GM10248 (cell line): ENCODE measurements around the gene DYNLRB2.

Experiments
- CTCF ChIA-PET: fragments of 300-600 bp; sonication (Branson Sonifier 250); formaldehyde crosslinking; extraction: SDS; loops from one replicate; lab custom pipeline; 2021; ENCODE audit warnings: antibody characterized with exemption; lab: Yijun Ruan, JAX
- POLR2A ChIA-PET: fragments of 350-650 bp; sonication (Branson Sonifier 250); formaldehyde crosslinking; extraction: SDS; loops from one replicate; lab custom pipeline; 2020; ENCODE audit warnings: antibody characterized with exemption; lab: Yijun Ruan, JAX
- DNase-seq: peaks from one replicate; pipeline ENCODE4 v3.0.0; 2012; ENCODE audit errors: extremely low spot score
- TF ChIP-seq, protein P1 (sequence below): IDR thresholded peaks from 2 replicates; pipeline ENCODE4 v1.5.1; 2012; ENCODE audit warnings: mild to moderate bottlenecking, low read depth; ENCODE audit errors: extremely low read depth, missing control alignments, control extremely low read depth

DYNLRB2 gene

DNA sequence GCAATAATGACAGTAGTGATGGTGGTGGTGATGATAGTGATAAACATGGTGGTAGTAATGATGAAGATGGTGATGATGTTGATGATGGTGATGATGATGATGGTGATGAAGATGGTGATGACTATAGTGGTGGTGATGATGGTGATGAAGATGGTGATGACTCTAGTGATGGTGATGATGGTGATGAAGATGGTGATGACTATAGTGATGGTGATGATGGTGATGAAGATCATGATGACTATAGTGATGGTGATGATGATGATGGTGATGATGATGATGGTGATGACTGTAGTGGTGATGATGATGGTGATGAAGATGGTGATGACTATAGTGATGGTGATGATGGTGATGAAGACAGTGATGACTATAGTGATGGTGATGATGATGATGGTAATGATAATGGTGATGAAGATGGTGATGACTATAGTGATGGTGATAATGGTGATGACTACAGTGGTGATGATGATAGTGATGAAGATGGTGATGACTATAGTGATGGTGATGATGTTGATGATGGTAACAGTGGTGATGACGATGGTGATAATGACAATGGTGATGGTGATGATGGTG, 35.6 kb downstream of the DYNLRB2 start:
- TF ChIP-seq, protein P1, sequence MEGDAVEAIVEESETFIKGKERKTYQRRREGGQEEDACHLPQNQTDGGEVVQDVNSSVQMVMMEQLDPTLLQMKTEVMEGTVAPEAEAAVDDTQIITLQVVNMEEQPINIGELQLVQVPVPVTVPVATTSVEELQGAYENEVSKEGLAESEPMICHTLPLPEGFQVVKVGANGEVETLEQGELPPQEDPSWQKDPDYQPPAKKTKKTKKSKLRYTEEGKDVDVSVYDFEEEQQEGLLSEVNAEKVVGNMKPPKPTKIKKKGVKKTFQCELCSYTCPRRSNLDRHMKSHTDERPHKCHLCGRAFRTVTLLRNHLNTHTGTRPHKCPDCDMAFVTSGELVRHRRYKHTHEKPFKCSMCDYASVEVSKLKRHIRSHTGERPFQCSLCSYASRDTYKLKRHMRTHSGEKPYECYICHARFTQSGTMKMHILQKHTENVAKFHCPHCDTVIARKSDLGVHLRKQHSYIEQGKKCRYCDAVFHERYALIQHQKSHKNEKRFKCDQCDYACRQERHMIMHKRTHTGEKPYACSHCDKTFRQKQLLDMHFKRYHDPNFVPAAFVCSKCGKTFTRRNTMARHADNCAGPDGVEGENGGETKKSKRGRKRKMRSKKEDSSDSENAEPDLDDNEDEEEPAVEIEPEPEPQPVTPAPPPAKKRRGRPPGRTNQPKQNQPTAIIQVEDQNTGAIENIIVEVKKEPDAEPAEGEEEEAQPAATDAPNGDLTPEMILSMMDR: no peak
- no peak for DNase-seq
- ChIA-PET POLR2A (no interaction called here), CTCF (interaction anchor here (0.8 to 2.2 kb wide), 8 partner anchors 9 to 71 kb away, joined by 3 to 7 read pairs (median 4); no protein-coding TSS in a partner anchor)

- no peak for DNase-seq
- ChIA-PET POLR2A (no interaction called here), CTCF (interaction anchor here (1.1 to 3.5 kb wide), 5 partner anchors 10 to 51 kb away, joined by 4 to 32 read pairs (median 5); no protein-coding TSS in a partner anchor)
- TF ChIP-seq, protein P1: no peak
Observed at GRCh38 chr16:80577485-80578280, 36.9 kb downstream of the DYNLRB2 start.

- ChIA-PET POLR2A (interaction anchor here (0.5 to 1.0 kb wide), 2 partner anchors 11 to 97 kb away, joined by 3 to 4 read pairs; no protein-coding TSS in a partner anchor), CTCF (interaction anchor here (0.7 to 3.5 kb wide), 24 partner anchors 9 to 248 kb away, joined by 3 to 32 read pairs (median 4); no protein-coding TSS in a partner anchor)
- peak; percentile 69 for DNase-seq
- TF ChIP-seq, protein P1: peak; percentile 22
Observed at GRCh38 chr16:80580109-80580832, 39.5 kb downstream of the DYNLRB2 start.

- ChIA-PET POLR2A (no interaction called here), CTCF (interaction anchor here (1.4 to 2.2 kb wide), 3 partner anchors 16 to 57 kb away, joined by 4 to 5 read pairs (median 4); no protein-coding TSS in a partner anchor)
- TF ChIP-seq, protein P1: no peak
- DNase-seq: no peak
Observed at GRCh38 chr16:80583466-80583865, 42.7 kb downstream of the DYNLRB2 start.

- ChIA-PET CTCF (interaction anchor here (0.7 to 2.1 kb wide), 3 partner anchors 10 to 59 kb away, joined by 3 to 8 read pairs (median 5); no protein-coding TSS in a partner anchor), POLR2A (no interaction called here)
- DNase-seq: no peak
- TF ChIP-seq, protein P1: no peak
Observed at GRCh38 chr16:80585764-80586163, 45.0 kb downstream of the DYNLRB2 start.

DNA sequence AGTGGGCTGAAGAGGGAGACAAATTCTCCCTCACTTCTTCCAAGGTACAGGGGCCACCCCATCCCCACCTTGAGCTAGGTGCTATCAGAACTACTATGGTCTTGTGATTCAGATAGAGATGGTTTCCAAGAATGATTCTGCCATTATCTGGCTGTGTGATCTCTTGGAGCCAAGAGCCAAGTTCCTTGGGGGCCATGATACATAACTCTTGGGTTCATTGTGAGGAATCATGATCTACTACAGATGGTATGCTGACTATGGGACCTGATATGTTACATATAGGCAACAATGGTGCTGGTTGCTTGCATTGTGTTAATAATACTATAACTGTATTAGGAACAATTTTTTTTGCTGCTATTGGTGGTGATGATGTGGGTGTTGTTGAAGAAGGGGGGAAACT, 45.7 kb downstream of the DYNLRB2 start:
- POLR2A ChIA-PET: no interaction called here
- CTCF ChIA-PET: interaction anchor here (1.9 to 2.1 kb wide), 2 partner anchors 43 to 59 kb away, joined by 5 to 8 read pairs; no protein-coding TSS in a partner anchor
- DNase-seq: no peak
- TF ChIP-seq, protein P1: no peak
